HG03159 (cell line): ENCODE data around the gene DNAJC5.
"Not testable (repeated sequence)": the region's sequence is repeated elsewhere in the genome, so short reads cannot be mapped to it uniquely, and the experiment has no call there.

ENCODE experiments used
- ATAC-seq: cut with Tn5 transposase; IDR thresholded peaks from one replicate; pipeline ENCODE4 v1.9.1; 2021; ENCODE audit warnings: mild to moderate bottlenecking, moderate library complexity; ENCODE audit not compliant: unreplicated experiment

The DNAJC5 gene, protein sequence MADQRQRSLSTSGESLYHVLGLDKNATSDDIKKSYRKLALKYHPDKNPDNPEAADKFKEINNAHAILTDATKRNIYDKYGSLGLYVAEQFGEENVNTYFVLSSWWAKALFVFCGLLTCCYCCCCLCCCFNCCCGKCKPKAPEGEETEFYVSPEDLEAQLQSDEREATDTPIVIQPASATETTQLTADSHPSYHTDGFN

DNA sequence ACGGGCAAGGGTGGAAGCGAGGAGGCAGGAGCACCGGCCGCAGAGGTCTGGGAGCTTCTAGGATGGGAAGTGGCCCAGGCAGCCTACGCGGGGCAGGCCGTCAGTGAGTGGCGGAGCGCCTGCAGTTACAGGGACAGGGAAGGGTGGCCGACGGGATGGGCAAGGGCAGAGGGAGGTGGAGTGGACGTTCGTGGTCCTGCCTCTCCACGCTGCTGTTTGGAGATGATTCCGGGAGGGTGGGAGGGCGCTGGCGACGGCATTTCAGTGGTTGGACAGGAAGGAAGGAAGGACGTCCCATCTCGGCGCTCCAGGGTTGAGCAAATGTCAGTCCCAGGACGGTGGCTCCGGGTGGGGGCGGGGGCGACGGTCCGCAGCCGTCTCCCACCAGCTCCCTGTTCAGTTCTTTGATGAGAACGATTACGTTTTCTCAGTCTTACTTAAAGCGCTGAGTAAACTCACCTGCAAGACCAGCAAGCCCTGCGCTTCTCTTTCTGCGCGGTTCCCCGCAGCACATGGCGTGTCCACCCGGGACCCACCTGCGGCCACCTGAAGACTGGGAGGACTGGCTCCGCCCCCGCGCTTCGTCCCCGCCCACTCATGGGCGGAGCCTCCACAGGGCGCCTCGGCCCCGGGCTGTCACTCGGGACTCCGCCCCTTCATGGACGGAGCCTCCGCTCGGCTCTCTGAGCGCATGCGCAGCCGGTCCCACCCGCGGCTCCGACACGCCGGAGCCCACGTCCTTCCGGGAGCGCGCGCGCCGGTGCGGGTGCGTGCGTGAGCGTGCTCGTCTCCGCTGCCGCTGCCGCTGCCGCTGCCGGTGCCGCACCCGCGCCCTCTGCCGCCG is at the start of gene DNAJC5:
Gene DNAJC5 (plus strand): TSS at position 769 of the 844 bp plus-strand sequence. CDS start 33,220 bp downstream, outside the sequence.
- peak; percentile 88 for ATAC-seq

DNA sequence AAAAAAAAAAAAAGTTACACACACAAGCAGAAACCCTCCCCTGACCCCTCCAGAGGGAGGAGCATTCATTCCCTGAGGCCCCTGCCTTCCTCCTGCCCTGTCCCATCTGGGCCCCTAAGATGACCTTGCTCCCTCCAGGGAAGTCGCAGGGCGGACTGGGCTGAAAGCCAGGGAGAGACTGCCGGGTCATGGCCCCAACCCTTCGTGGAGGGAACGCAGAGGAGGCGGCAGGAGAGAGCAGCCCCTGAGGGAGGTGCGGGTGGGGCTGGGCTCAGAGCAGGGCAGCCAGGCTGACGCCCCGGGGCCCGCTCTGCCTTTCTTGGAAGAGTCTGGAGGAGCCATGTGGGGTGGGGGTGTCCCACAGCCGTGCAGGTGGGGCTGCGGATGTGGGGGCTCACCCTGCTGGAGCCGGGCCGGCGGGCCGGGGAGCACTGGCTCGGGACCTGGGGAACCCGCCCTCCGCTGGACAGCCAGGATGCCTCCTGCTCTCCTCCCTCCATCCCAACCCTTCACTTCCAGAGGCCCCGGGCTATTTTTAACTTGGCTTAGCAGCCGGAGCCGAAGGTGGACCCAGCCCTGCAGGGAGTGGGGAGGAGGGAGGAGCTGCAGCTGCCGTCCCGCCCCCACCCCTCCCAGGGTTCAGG is 48.7 kb upstream of the DNAJC5 start:
- no peak for ATAC-seq

DNA sequence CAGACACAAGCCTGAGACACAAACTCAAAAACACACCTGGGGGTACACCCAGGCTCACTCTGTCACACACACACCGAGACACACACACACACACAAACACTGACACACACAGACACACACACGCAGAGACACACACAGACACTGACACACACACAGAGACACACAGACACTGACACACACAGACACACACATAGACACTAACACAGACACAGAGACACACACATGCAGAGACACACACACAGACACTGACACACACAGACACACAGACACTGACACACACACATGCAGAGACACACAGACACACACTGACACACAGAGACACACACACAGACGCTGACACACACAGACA is 48.1 kb upstream of the DNAJC5 start:
- no peak for ATAC-seq

DNA sequence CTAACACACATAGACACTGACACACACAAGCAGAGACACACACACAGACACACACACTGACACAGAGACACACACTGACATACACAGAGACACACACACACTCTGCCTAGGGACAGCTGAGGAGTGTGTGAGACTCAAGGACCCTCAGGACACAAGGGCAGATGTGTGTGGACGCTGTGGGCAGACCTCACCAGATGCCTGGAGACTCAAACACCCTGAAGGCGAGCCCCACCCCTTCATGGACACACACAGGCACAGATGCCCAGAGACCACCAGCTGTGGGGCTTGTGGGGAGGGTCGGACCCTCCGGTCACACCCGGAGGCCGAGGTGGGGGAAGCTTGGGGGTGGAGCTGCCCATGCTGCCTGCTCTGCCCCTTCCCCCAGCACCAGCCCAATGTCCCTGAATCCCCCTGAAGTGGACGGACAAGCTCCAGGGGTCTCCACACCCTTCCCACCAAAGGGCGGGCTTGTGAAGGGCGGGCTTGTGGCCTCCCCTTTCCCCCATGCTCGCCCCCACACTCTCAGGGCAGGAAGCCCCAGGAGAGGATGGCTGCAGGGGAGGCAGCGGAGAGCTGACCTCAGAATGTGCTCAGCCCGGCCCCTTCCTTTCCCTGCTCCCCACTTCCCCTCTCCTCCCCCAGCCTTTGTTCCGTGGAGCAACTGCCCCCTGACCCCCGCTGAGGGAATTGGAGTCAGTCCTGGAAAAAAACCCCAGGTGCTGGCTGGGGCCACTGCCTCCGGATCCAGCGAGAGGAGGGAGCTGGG is 47.5 kb upstream of the DNAJC5 start:
- ATAC-seq, result no peak

DNA sequence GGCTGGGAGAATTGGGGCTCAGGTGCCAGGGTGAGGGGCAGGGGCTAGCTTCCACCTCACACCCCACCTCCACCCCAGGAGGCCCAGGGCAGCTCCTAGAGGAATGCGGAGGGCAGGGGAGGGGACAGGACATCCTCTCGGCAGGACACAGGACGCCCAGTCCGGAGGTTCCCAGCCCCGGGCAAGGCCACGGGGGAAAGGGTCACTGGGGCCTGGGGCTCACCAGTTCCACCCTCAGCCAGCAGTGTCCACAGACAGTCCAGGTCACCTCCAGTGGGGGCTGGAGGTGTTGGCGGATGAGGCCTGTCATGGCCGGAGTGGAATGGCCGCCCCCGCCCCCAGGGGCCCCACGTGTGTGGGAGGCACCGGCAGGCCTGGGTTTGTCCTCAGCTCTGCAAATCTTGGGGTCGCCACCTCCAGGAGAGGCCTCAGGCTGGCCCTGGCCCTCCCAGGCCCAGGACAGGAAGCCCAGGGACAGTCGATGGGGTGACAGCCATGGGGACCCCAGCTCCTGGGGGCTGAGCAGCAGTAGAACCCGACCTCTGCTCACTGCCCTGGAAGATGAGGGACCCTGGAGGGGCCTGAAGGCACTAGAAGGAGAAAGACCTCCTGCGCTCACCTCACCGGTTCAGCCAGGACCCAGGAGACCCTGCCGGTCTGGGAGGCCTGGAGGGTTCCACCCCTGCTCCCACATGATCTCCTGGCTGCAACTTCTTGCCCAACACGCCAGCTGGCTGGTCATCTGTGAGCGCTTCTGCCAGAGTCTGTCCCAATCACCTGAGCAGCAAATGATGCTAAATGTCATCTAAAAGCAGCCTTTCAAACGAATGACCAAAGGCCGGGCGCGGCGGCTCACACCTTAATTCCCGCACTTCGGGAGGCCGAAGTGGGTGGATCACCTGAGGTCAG is 46.7 kb upstream of the DNAJC5 start:
- no peak for ATAC-seq

DNA sequence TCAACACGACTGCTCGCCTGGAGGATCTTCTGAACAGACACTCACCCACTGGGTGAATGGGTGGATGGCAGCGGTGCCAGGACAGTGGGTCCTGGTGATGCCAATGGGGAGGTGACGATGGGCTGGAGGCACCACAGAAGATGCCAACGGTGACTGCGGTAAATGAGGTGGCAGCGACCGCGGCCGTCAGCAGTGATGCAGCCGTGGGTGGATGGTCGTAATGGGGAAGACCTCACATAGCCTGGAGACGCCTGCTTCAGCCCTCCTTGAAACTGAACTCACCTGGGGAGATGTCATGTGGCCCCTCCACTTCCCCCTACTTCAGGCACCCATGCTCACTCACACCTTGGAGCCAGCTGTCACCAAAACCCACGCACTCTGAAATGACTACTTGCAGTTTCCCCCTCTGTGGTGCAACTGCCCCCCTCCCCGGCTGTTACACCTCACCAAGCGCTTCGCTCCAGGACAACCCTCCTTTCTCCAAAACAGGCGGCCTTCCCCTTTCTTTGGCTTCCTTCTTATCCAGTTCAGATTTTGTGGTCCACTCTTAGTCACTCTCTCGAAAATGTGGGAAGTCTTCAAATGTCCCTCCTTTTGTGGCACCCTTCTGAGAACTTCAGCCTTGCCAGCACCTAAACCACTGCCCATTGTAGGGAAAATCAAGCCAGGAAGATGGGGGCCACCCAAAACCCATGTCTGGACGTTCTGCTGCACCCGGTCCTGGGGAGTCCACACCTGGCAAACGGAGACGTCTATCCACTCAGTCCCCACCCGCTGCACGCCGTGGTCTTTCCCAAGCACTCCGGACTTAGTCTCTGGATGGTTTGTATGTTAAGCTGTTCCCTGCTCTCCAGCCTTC is 44.0 kb upstream of the DNAJC5 start:
- ATAC-seq, result peak; percentile 64

DNA sequence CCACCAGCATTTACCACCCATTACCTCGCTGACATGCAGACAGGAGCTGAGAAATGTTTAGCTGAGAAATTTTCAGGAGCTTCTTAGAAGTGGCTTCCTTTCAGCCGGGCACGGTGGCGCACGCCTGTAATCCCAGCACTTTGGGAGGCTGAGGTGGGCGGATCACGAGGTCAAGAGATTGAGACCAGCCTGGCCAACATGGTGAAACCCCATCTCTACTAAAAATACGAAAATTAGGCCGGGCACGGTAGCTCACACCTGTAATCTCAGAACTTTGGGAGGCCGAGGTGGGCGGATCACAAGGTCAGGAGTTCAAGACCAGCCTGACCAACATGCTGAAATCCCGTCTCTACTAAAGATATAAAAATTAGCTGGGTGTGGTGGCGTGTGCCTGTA is 43.4 kb upstream of the DNAJC5 start:
- not testable (repeated sequence) for ATAC-seq

DNA sequence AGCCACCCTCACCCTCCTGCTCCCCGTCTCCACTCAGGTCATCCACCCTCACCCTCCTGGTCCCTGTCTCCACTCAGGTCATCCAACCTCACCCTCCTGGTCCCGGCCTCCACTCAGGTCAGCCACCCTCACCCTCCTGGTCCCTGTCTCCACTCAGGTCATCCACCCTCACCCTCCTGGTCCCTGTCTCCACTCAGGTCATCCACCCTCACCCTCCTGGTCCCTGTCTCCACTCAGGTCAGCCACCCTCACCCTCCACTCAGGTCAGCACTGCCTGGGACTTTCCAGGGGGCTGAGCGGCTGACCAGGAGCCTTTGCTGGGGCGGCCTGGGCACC is 41.2 kb upstream of the DNAJC5 start:
- not testable (repeated sequence) for ATAC-seq

DNA sequence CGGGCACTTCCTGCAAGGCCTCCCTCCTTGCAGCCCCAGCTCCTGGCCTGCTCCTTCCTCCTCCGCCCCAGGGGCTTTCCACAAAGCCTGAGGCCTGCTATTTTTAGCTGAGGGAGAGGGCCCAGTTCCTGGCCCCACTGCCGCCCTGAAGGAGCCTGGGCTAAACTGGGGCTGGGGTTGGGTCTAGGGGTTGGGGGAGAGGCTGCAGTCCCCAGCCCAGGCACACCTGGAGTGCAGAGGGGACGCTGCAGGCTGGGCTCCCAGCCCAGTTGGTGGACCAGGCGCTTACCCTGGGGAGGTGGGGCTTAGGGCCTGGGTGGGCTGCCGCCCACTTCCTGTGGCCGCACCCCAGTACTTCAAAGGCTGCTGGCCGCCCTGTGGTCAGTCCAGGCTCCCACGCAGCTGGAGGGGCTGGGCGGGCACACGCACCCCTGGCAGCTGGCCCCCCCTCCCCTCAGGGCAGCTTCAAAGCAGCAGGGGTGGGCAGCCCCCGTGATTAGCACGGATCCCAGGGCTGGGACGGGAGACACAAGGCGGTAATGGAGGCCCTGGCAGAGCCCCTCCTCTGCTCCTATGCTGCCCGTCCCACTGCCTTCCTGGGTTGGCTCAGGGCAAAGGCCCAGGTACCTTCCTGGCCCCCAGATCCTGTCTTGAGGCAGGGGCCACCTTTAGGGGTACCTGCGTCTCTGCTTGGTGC is 40.7 kb upstream of the DNAJC5 start:
- no peak for ATAC-seq

DNA sequence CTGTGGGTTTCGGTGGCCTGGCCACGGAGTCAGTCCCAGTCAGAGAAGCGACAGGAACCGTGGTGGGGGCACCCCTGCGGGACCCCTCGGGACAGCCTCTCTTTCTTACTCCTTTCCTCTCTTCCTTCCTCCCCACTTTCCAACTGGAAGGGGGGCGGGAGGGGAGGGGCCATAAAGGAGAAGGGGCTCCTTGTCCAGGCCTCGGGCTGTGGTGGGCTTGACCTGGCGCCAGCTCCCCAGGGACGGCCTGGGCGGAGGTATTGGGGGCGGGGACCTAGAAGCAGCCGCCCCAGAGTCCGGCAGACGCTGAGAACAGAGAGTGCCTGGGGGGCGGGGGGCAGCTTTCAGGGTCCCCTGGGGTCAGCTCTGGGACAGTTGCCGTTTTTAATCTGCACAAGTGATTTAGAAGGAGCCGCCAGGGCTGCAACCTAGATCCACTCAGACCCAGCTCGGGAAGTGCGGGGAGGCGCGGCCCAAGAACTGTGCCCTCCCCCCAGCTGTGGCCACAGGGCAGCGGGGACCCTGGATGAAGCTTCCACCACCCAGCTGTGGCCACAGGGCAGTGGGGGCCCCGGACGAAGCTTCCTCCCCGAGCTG is 40.1 kb upstream of the DNAJC5 start:
- ATAC-seq, result no peak

DNA sequence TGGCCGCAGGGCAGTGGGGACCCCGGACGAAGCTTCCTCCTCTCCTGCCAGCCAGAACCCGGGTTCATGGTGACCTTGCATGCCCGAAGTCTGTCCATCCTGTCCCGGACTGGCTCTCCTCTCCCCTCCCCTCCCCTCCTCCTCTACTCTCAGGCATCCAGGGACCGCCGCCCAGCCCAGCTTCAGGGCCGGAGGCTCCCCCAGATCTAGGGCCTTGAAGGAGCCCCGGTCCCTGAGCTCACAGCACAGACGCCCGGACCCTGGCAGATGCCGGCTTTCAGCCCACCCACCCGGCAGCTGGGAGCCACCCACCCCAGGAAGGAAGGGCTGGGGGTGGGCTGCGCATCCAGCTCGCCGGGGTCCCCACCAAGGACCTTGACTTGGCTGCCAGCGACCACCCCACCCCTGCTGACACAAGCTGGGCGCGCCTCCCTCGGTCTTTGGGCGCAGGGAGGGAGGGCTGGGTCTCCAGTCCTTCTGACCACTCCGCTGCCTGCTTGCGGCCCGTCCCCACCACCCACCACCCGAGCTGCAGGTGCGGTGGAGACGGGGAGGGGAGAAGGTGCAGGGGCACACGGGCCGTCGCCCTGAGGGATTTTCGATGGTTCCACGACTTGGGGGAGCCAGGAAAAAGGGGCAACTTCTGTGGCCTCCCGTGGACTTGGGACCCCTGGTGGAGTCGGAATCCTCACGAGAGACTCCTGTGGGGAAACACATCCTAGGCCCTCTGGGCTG is 39.4 kb upstream of the DNAJC5 start:
- no peak for ATAC-seq

DNA sequence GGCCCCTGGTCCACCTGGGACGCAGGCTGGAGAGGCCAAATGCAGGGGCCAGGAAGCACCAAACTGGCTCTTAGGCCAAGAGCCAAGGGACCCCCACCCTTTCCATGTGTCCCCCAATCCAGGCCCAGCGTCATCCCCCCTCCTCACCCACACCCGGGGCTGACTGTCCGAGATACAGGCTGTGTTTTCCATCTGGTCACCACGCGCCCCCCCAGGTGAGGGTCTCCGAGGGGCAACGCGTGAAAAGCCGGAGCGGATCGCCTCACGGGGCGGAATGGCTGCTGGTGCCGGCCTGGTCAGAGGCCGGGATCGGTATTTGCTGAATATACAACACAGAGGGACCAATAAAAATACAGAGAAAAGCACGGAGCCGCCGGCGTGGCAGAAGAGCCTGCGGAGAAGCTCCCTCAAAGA is 38.8 kb upstream of the DNAJC5 start:
- ATAC-seq, result no peak

DNA sequence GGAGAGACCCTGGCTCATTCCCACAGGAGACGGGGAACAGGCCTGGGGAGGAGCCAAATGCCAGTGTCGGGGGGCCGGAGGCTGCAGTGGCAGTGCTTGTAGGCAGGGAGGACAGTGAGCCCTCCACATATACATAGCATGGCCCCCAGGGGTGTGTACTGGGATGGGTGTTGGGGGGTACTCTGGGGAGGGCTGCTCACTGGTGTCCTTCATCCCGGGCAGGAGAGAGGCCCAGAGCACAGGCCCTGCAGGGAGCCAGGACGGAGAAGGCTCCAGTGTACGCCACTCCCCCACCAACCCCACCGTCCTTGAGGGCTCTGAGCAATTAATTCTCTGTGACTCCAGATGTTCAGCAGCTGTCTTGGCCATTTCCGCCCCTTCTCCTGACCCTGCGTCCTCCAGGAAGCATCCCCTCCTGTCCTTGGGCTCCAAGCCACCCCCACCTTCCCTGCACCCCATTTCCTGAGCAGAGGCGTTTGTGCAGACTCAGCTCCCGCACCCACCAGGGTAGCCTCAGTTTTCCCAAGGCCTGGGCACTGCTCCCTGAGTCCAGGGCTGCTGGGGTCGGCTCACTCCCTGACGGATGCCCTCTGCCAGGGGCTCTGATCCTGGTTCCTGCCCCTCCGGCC is 37.0 kb upstream of the DNAJC5 start:
- no peak for ATAC-seq

DNA sequence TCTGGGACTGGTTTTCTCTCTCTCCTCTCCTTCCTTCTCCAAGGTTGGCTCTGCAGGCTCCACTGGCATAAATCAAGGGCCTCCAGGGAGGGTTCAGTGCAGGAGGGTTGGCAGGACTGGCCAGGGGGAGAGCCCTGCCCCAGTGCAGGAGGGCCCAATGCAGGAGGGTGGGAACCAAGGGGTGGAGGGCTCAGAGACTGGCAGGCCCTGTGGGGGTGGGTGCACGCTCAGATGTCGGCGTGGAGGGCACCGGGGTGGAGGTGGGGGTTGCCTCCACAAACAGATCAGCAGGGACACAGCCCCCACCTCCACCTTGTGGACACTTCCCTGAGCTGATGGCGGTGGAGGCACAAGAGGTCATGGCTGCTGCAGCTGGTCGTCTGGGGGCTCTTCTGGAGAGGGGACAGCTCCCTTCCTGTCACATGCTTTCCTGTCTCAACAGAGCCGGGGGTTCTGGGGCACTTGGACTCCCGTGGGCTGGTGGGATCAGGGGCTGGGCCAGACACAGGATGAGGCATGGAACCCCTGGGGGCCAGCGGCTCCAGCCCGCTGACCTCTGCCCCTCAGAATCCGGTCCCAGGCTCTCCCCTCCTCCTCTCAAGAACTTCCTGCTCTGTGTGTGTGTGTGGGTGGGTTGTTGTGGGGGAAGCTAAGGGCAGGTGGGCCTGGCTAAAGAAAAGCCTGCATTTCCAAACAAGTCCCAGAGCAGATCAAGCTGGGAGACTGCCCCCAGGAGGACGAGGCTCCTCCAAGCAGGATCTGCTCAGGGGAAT is 36.3 kb upstream of the DNAJC5 start:
- no peak for ATAC-seq

DNA sequence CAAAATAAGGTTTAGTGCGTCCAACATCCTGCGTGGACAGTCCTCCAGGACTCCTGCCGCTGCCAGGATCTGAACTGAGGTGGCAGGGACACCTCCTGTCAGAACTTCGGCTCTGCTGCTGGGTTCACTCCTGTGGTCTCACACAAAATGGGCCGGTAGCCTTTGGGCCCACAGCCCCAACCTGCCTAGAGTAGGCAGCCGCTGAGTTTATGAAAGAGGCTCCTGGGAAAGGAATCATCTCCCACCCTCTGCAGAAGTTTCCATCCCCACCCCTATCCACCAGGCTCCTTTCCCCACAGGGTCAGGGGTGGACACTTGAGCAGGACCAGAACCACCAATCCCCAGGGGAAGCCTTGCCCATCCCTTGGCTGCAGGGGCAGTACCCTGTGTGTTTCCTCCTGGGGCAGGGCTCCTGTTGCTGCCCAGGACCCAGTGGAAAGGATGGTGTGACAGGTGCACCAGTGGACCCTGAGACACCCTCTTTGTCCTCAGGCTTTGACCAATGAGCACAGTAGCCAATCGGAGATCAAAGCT is 35.7 kb upstream of the DNAJC5 start:
- ATAC-seq, result no peak

DNA sequence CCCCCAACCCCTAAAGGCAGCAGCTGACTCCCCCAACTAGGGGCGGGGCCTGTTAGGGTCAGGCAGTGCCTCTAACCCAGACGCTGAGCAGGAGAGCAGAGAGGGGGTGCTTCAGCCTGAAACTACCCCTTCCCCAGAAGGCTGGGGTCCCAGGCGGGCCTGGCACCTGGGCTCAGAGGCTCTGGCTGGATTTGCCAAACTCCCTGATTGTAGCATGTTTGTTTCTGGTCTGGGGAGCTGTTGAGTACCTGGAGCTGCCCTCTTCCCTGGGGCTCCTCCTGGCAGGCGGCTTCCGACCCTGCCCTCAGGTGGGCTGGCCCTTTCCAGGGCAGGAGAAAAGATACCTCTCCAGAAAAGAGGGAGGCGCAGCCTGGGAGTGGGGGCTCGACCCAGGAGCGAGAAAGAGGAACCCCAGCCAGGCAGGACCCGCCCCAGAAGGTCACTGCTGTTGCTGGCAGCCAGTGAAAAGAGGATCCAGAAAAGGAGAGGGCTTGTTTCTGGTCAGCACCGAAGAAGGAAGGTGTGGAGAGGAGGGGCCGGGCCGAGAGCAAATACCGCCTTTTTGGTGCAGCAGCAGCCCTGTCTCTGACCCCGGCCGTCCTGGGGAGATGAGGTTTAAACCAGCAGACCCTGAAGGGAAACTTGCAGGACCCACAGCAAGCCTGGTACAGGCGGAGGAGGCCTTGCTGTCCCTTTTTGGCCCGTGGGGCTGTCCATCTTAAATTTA is 34.4 kb upstream of the DNAJC5 start:
- no peak for ATAC-seq
